Suprapubic skin (tissue), 4 donors: ENCODE data around the gene CA14. TPM values are rescaled to one million over a fixed set of nuclear protein-coding genes. Genes with fewer than 3 reads are reported as not detected.

ENCODE experiments used
- DNase-seq, 2 donors: peaks; one replicate each; pipeline ENCODE4 v3.0.0-alpha.2; 2019; ENCODE audit warnings: low spot score in 2 of 2
- H3K27ac ChIP-seq: fragments of 200-600 bp; sonication (generic); one replicate; pipeline ENCODE4 v1.5.1; 2019
- H3K27me3 ChIP-seq: fragments of 200-600 bp; sonication (generic); one replicate; pipeline ENCODE4 v1.5.1; 2019
- H3K36me3 ChIP-seq: fragments of 200-600 bp; sonication (generic); one replicate; pipeline ENCODE4 v1.5.1; 2019
- H3K4me1 ChIP-seq: fragments of 200-600 bp; sonication (generic); one replicate; pipeline ENCODE4 v1.5.1; 2019
- H3K4me3 ChIP-seq: fragments of 200-600 bp; sonication (generic); one replicate; pipeline ENCODE4 v1.5.1; 2019; ENCODE audit warnings: mild to moderate bottlenecking
- H3K9me3 ChIP-seq: fragments of 200-600 bp; sonication (generic); one replicate; pipeline ENCODE4 v1.5.1; 2019
- EP300 ChIP-seq: sonication (generic); formaldehyde crosslinking; IDR thresholded peaks from one replicate; pipeline ENCODE4 v1.6.1; 2017; ENCODE audit warnings: antibody characterized with exemption
- POLR2A ChIP-seq, 2 donors: fragments of 450-650 bp; IDR thresholded peaks; one replicate each; pipeline ENCODE4 v1.6.1; 2017; ENCODE audit warnings: antibody characterized with exemption in 2 of 2, mild to moderate bottlenecking in 2 of 2, moderate library complexity in 2 of 2
- POLR2AphosphoS5 ChIP-seq, 3 donors: sonication (generic); formaldehyde crosslinking; IDR thresholded peaks; one replicate each; pipeline ENCODE4 v1.6.1; 2017; ENCODE audit warnings: antibody characterized with exemption in 3 of 3
- WGBS: methylation state at CpG from one replicate; pipeline ENCODE4 v1.1.5; 2018; 5-methylcytosine and 5-hydroxymethylcytosine counted together
- total RNA-seq, 4 donors: library from RNA; depleted of rRNA; stranded (reverse); fragments of >200 nt; gene quantifications; one replicate each; pipeline ENCODE4 v1.1.0, GENCODE V29; 2016
- TF ChIP-seq, protein P1 (sequence below), 2 donors: fragments of 200-600 bp in 1 of 2; fragments of 450-650 bp in 1 of 2; sonication (generic) in 1 of 2; IDR thresholded peaks; one replicate each; pipeline ENCODE4 v1.5.1; 2016 to 2019; ENCODE audit warnings: antibody characterized with exemption in 2 of 2, mild to moderate bottlenecking in 1 of 2, moderate library complexity in 1 of 2

Gene CA14
- total RNA-seq, 4 donors from 2014 or later = 0.64 to 2.8 (median 1.1) TPM

DNA sequence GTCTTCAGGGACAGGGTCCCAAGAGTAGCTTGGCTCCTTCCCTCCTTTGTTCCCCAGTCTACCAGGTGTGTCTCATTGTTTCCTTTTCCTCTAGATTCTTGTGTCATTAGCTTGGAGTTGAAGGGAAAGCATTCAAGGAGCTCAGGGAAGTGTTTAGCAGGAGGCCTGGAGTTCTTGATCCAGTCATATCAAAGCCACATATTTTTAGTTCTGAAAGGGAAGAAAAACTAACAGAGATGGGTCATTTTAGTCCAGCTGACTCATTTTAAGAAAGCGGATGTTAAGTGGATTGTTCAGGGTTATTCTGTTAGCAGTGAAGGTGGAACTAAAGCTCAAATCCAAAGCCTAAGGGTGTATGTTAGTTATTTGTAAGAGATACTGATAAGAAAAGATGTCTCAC, 15.7 kb downstream of the CA14 start:
- WGBS = 73% methylated on average over 1 of the region's 1 CpG
- Histone ChIP-seq H3K9me3 (no peaks in the 10 kb centered on the region), H3K27ac (no peak overlapping the region), H3K4me1 (peaks cover 12% of the 10 kb centered on the region), H3K27me3 (no peaks in the 10 kb centered on the region), H3K36me3 (no peaks in the 10 kb centered on the region), H3K4me3 (no peak overlapping the region)
- no peak for TF ChIP-seq POLR2AphosphoS5 (IDR thresholded peaks at IDR 0.05)
- TF ChIP-seq EP300 = no peak
- no peak for TF ChIP-seq POLR2A (IDR thresholded peaks at IDR 0.05)
- TF ChIP-seq, protein P1, sequence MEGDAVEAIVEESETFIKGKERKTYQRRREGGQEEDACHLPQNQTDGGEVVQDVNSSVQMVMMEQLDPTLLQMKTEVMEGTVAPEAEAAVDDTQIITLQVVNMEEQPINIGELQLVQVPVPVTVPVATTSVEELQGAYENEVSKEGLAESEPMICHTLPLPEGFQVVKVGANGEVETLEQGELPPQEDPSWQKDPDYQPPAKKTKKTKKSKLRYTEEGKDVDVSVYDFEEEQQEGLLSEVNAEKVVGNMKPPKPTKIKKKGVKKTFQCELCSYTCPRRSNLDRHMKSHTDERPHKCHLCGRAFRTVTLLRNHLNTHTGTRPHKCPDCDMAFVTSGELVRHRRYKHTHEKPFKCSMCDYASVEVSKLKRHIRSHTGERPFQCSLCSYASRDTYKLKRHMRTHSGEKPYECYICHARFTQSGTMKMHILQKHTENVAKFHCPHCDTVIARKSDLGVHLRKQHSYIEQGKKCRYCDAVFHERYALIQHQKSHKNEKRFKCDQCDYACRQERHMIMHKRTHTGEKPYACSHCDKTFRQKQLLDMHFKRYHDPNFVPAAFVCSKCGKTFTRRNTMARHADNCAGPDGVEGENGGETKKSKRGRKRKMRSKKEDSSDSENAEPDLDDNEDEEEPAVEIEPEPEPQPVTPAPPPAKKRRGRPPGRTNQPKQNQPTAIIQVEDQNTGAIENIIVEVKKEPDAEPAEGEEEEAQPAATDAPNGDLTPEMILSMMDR (IDR thresholded peaks at IDR 0.05) = no peak
- no peak for DNase-seq

- Histone ChIP-seq H3K27ac (peak overlapping the region; percentile 98), H3K36me3 (peaks cover 10% of the 10 kb centered on the region), H3K4me3 (no peak overlapping the region), H3K9me3 (no peaks in the 10 kb centered on the region), H3K4me1 (peaks cover 29% of the 10 kb centered on the region), H3K27me3 (no peaks in the 10 kb centered on the region)
- 61% methylated on average over 6 of the region's 6 CpGs for WGBS
- TF ChIP-seq POLR2A (IDR thresholded peaks at IDR 0.05) (no peak), POLR2AphosphoS5 (IDR thresholded peaks at IDR 0.05) (no peak), EP300 (no peak)
- TF ChIP-seq, protein P1 (IDR thresholded peaks at IDR 0.05) = no peak
- no peak for DNase-seq
Observed at GRCh38 chr1:150280138-150280707, 22.6 kb downstream of the CA14 start.

GRCh38 chr1:150281221-150281757, 23.7 kb downstream of the CA14 start:
- H3K4me3 ChIP-seq = peak overlapping the region; percentile 48
- no peaks in the 10 kb centered on the region for H3K27me3 ChIP-seq
- H3K27ac ChIP-seq = peak overlapping the region; percentile 98
- no peaks in the 10 kb centered on the region for H3K9me3 ChIP-seq
- under 1% methylated on average over 15 of the region's 15 CpGs for WGBS
- H3K36me3 ChIP-seq = peaks cover 15% of the 10 kb centered on the region
- TF ChIP-seq, protein P1 (IDR thresholded peaks at IDR 0.05) = peak; percentile 44 to 64
- no peak for TF ChIP-seq POLR2AphosphoS5 (IDR thresholded peaks at IDR 0.05)
- DNase-seq = no peak
- H3K4me1 ChIP-seq = peaks cover 29% of the 10 kb centered on the region

- TF ChIP-seq POLR2A (IDR thresholded peaks at IDR 0.05) (peak in 1 of 2 donors; percentile 16), POLR2AphosphoS5 (IDR thresholded peaks at IDR 0.05) (peak in 2 of 3 donors; percentile 56 to 84), EP300 (peak; percentile 72)
- TF ChIP-seq, protein P1 (IDR thresholded peaks at IDR 0.05) = no peak
- H3K9me3 ChIP-seq = no peaks in the 10 kb centered on the region
- no peaks in the 10 kb centered on the region for H3K27me3 ChIP-seq
- H3K27ac ChIP-seq = peak within 1 kb of the TSS; percentile 98
- H3K4me3 ChIP-seq = peak within 1 kb of the TSS; percentile 48
- peaks cover 29% of the 10 kb centered on the region for H3K4me1 ChIP-seq
- WGBS = under 1% methylated on average over 46 of the region's 46 CpGs
- peaks cover 22% of the 10 kb centered on the region for H3K36me3 ChIP-seq
- DNase-seq = peak; percentile 97
Observed at GRCh38 chr1:150281758-150282557, 24.4 kb downstream of the CA14 start, which contains the start of gene CIART. TSS of gene CIART (plus strand) at chr1:150282554. CDS start at chr1:150283268, 714 bp downstream.

DNA sequence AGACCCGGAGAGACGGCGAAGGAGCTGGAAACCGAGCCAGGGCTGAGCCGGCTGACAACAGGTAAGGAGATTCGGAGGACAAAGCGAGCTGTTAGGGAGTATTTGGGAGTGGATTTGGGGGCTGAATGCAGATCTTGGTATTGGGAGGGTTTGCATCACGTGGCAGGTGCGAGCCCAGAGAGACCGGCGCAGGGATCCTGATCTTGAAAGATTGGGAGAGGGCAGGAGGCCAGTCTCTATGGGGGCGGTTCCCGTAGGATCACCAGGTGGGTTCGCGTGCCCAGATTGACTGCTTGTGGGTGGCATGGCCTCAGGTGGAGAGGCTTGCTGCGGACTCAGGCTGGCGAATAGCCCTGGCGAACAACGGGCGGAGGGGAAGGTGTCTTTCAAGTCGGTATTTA, 25.0 kb downstream of the CA14 start:
- Histone ChIP-seq H3K4me1 (peaks cover 29% of the 10 kb centered on the region), H3K27me3 (no peaks in the 10 kb centered on the region), H3K27ac (peak overlapping the region; percentile 98), H3K36me3 (peaks cover 28% of the 10 kb centered on the region), H3K4me3 (peak overlapping the region; percentile 48), H3K9me3 (no peaks in the 10 kb centered on the region)
- TF ChIP-seq EP300 (no peak), POLR2AphosphoS5 (IDR thresholded peaks at IDR 0.05) (peak in 1 of 3 donors; percentile 70)
- TF ChIP-seq, protein P1 (IDR thresholded peaks at IDR 0.05) = no peak
- WGBS = 7% methylated on average over 21 of the region's 21 CpGs
- peak; percentile 84 to 88 for DNase-seq
